K562 (cell line): ENCODE data around the gene KCNK7. TPM values are rescaled to one million over a fixed set of nuclear protein-coding genes. Genes with fewer than 3 reads are reported as not detected.

Experiments used
- ATF1 ChIP-seq, 2 experiments: fragments of 450-650 bp in 1 of 2; IDR thresholded peaks; 2 replicates each; pipeline ENCODE4 v1.6.1; 2016; ENCODE audit warnings: missing compliant biosample characterization in 1 of 2, missing genetic modification characterization in 1 of 2
- BRF1 ChIP-seq: IDR thresholded peaks from 3 replicates; pipeline ENCODE4 v1.6.1; 2011; ENCODE audit warnings: borderline replicate concordance, mild to moderate bottlenecking; ENCODE audit not compliant: insufficient read length; ENCODE audit errors: extremely low read depth
- ELF2 ChIP-seq: fragments of 250-450 bp; sonication (Bioruptor Pico); IDR thresholded peaks from 2 replicates; pipeline ENCODE4 v1.5.0; 2021; ENCODE audit warnings: mild to moderate bottlenecking
- EP400 ChIP-seq: fragments of 450-650 bp; IDR thresholded peaks from 2 replicates; pipeline ENCODE4 v1.6.1; 2017; ENCODE audit warnings: antibody characterized with exemption, mild to moderate bottlenecking, moderate library complexity
- FOS ChIP-seq: IDR thresholded peaks from 3 replicates; pipeline ENCODE4 v1.6.1; 2011; ENCODE audit not compliant: insufficient read length; ENCODE audit errors: extremely low read depth
- HNRNPK ChIP-seq: fragments of 200-400 bp; formaldehyde crosslinking; IDR thresholded peaks from one replicate; pipeline ENCODE4 v1.6.1; 2018; ENCODE audit warnings: mild to moderate bottlenecking, low read depth, low read length; ENCODE audit not compliant: poor library complexity, severe bottlenecking
- HNRNPLL ChIP-seq: fragments of 200-400 bp; formaldehyde crosslinking; IDR thresholded peaks from 2 replicates; pipeline ENCODE4 v1.6.1; 2017; ENCODE audit warnings: low read length, low read depth, mild to moderate bottlenecking; ENCODE audit not compliant: poor library complexity, severe bottlenecking
- HSF4 ChIP-seq: fragments of 250-450 bp; sonication (Bioruptor Pico); IDR thresholded peaks from 2 replicates; pipeline ENCODE4 v2.1.2; 2022; ENCODE audit warnings: mild to moderate bottlenecking, moderate library complexity, borderline replicate concordance
- KAT8 ChIP-seq: fragments of 450-650 bp; IDR thresholded peaks from 2 replicates; pipeline ENCODE4 v1.6.1; 2016; ENCODE audit warnings: low read depth, mild to moderate bottlenecking
- MEIS2 ChIP-seq: fragments of 450-650 bp; IDR thresholded peaks from 2 replicates; pipeline ENCODE4 v1.6.1; 2014; ENCODE audit warnings: mild to moderate bottlenecking; ENCODE audit not compliant: partially characterized antibody
- NELFE ChIP-seq: IDR thresholded peaks from 2 replicates; pipeline ENCODE4 v1.6.1; 2011; ENCODE audit warnings: mild to moderate bottlenecking; ENCODE audit not compliant: insufficient read depth, insufficient read length
- NUFIP1 ChIP-seq: fragments of 450-650 bp; IDR thresholded peaks from 2 replicates; pipeline ENCODE4 v1.6.1; 2018; ENCODE audit not compliant: partially characterized antibody
- OTX1 ChIP-seq: fragments of 450-650 bp; formaldehyde crosslinking; IDR thresholded peaks from 2 replicates; pipeline ENCODE4 v1.4.0; 2022; ENCODE audit warnings: mild to moderate bottlenecking
- POLR2AphosphoS5 ChIP-seq: IDR thresholded peaks from 2 replicates; pipeline ENCODE4 v1.6.1; 2011; ENCODE audit warnings: mild to moderate bottlenecking, low read depth, low read length, moderate library complexity; ENCODE audit not compliant: control insufficient read depth, insufficient read depth
- SREBF1 ChIP-seq: fragments of 150-350 bp; IDR thresholded peaks from 2 replicates; pipeline ENCODE4 v1.6.1; 2014; ENCODE audit warnings: antibody characterized with exemption, low read depth, low read length, borderline replicate concordance
- TBL1XR1 ChIP-seq, 2 experiments: IDR thresholded peaks; 2 replicates each; pipeline ENCODE4 v1.6.1; 2012; ENCODE audit warnings: improper control_type of control experiment in 2 of 2, low read length in 2 of 2, mild to moderate bottlenecking in 1 of 2
- TRIM25 ChIP-seq: fragments of 450-650 bp; IDR thresholded peaks from 2 replicates; pipeline ENCODE4 v1.7.0; 2016; ENCODE audit warnings: borderline replicate concordance
- WHSC1 ChIP-seq: IDR thresholded peaks from one replicate; pipeline ENCODE4 v1.6.1; 2012; ENCODE audit warnings: low read length, control low read depth, inconsistent platforms
- YY1 ChIP-seq, 3 experiments: IDR thresholded peaks; 2 replicates each; pipeline ENCODE4 v1.6.1; 2011; ENCODE audit warnings: low read length in 2 of 3, mild to moderate bottlenecking in 2 of 3, moderate library complexity in 2 of 3, borderline replicate concordance in 1 of 3, control low read depth in 1 of 3, low read depth in 1 of 3; ENCODE audit not compliant: insufficient read depth in 3 of 3, insufficient replicate concordance in 2 of 3, control insufficient read depth in 1 of 3, insufficient read length in 1 of 3; ENCODE audit errors: extremely low read depth in 1 of 3
- ZBTB17 ChIP-seq: fragments of 450-650 bp; formaldehyde crosslinking; IDR thresholded peaks from 2 replicates; pipeline ENCODE4 v1.4.0; 2020; ENCODE audit warnings: mild to moderate bottlenecking
- ZNF561 ChIP-seq: fragments of 450-650 bp; formaldehyde crosslinking; conservative IDR thresholded peaks from 2 replicates; pipeline ENCODE4 v1.4.0; 2020; ENCODE audit warnings: mild to moderate bottlenecking, moderate library complexity
- polyA plus RNA-seq, 8 experiments: library from polyadenylated mRNA; depleted of rRNA in 4 of 8; stranded (reverse) in 5 of 8; unstranded in 3 of 8; fragments of >200 nt; fragmentation: Nextera tagmentation in 2 of 8; fragmentation: Illumina TruSeq in 1 of 8; extraction: Ambion mirVana in 2 of 8; extraction: Trizol in 1 of 8; gene quantifications; 2 replicates each; pipeline versions ENCODE4 v1.2.1 to v1.2.3, GENCODE V29; 2011 to 2014; ENCODE audit warnings: inconsistent platforms in 1 of 8, missing spikeins in 1 of 8
- total RNA-seq, 7 experiments: library from RNA; depleted of rRNA in 6 of 7; stranded (reverse); fragments of >200 nt in 6 of 7; fragmentation: Illumina TruSeq in 2 of 7; extraction: Trizol in 2 of 7; gene quantifications; 2 replicates each; pipeline versions ENCODE4 v1.2.1 to v1.2.3, GENCODE V29; 2011 to 2021; ENCODE audit warnings: low replicate concordance in 1 of 7
- TF ChIP-seq, protein P1 (sequence below): fragments of 450-650 bp; formaldehyde crosslinking; IDR thresholded peaks from 2 replicates; pipeline ENCODE4 v1.4.0; 2020; ENCODE audit warnings: mild to moderate bottlenecking, moderate library complexity
- TF ChIP-seq, protein P2 (sequence below): fragments of 450-650 bp; formaldehyde crosslinking; conservative IDR thresholded peaks from 2 replicates; pipeline ENCODE4 v1.4.0; 2022; ENCODE audit warnings: mild to moderate bottlenecking, missing genetic modification characterization

The KCNK7 gene
- total and polyA plus RNA-seq, 9 of the 15 experiments (the other 6 are each of a cell fraction or from before 2014, with no cell fraction given), result 0.07 to 0.40 TPM; not detected in 7

GRCh38 chr11:65615229-65615949 lies 19.8 kb upstream of the KCNK7 start, which contains the start of gene PCNX3 (continued):
- TF ChIP-seq TRIM25, result no peak
- TF ChIP-seq, protein P1, sequence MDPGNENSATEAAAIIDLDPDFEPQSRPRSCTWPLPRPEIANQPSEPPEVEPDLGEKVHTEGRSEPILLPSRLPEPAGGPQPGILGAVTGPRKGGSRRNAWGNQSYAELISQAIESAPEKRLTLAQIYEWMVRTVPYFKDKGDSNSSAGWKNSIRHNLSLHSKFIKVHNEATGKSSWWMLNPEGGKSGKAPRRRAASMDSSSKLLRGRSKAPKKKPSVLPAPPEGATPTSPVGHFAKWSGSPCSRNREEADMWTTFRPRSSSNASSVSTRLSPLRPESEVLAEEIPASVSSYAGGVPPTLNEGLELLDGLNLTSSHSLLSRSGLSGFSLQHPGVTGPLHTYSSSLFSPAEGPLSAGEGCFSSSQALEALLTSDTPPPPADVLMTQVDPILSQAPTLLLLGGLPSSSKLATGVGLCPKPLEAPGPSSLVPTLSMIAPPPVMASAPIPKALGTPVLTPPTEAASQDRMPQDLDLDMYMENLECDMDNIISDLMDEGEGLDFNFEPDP (CRISPR knock-in tag), result 0 out of 2 replicates have a peak, but pooled peaks have one; percentile 43
- 0 out of 2 replicates have a peak, but pooled peaks have one; percentile 34 for TF ChIP-seq POLR2AphosphoS5
- TF ChIP-seq YY1 (IDR thresholded peaks at IDR 0.05; ENCODE audit: borderline replicate concordance in 1 of 3, control insufficient read depth in 1 of 3, extremely low read depth in 1 of 3, insufficient read depth in 3 of 3, insufficient read length in 1 of 3, insufficient replicate concordance in 2 of 3, low read depth in 1 of 3, low read length in 2 of 3), result peak in 1 of 3 experiments; percentile 49
- TF ChIP-seq, protein P2, sequence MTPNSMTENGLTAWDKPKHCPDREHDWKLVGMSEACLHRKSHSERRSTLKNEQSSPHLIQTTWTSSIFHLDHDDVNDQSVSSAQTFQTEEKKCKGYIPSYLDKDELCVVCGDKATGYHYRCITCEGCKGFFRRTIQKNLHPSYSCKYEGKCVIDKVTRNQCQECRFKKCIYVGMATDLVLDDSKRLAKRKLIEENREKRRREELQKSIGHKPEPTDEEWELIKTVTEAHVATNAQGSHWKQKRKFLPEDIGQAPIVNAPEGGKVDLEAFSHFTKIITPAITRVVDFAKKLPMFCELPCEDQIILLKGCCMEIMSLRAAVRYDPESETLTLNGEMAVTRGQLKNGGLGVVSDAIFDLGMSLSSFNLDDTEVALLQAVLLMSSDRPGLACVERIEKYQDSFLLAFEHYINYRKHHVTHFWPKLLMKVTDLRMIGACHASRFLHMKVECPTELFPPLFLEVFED (CRISPR knock-in tag), result no peak
- no peak for TF ChIP-seq ATF1 (CRISPR knock-in tag; IDR thresholded peaks at IDR 0.05)
- TF ChIP-seq ATF1 (tag; IDR thresholded peaks at IDR 0.05), result peak; percentile 97
- TF ChIP-seq OTX1 (CRISPR knock-in tag), result 0 out of 2 replicates have a peak, but pooled peaks have one; percentile 32
- no peak for TF ChIP-seq NELFE
- TF ChIP-seq ZBTB17 (CRISPR knock-in tag), result peak; percentile 100
- TF ChIP-seq ZNF561 (CRISPR knock-in tag), result no peak
- TF ChIP-seq TBL1XR1 (IDR thresholded peaks at IDR 0.05; ENCODE audit: low read length in 2 of 2), result peak in 1 of 2 experiments; percentile 55; a peak in 1 of 4 replicates
- no peak for TF ChIP-seq BRF1
- TF ChIP-seq ELF2 (CRISPR knock-in tag), result peak; percentile 30; the same call in 1 of the 2 replicates
- peak; percentile 95 for TF ChIP-seq MEIS2
- no peak for TF ChIP-seq NUFIP1
- TF ChIP-seq HSF4 (CRISPR knock-in tag), result no peak
- peak; percentile 87 for TF ChIP-seq HNRNPLL
- TF ChIP-seq HNRNPK, result no peak
- TF ChIP-seq KAT8, result no peak
- TF ChIP-seq WHSC1, result no peak
- peak; percentile 98 for TF ChIP-seq FOS
- TF ChIP-seq SREBF1, result peak; percentile 84; the same call in 1 of the 2 replicates
- TF ChIP-seq EP400, result peak; percentile 73
